Measurements from ENCODE around the gene GRXCR1.

GRCh38 chr4:42965326-42965725 lies 72.8 kb downstream of the GRXCR1 start:
- TF ChIP-seq CTCF (conservative IDR thresholded peaks at IDR 0.05 in 1 of 2, IDR thresholded peaks at IDR 0.05 in 1 of 2; ENCODE audit: low read depth in 1 of 2, low read length in 2 of 2), result no peak
- no peak for TF ChIP-seq EZH2 (IDR thresholded peaks at IDR 0.05; ENCODE audit: low read length, missing control alignments)
